Lung (tissue), 12 donors: ENCODE results near the gene MAT2A. TPM values are rescaled to one million over a fixed set of nuclear protein-coding genes. Genes with fewer than 3 reads are reported as not detected.

ENCODE experiments used
- ATAC-seq: fragments of 200-7000 bp; cut with Tn5 transposase; one replicate; pipeline ENCODE4 v1.9.1; 2020; ENCODE audit warnings: moderate number of reproducible peaks; ENCODE audit not compliant: insufficient read depth, low FRiP score
- DNase-seq, 3 donors: peaks; one replicate each; pipeline ENCODE4 v3.0.0-alpha.2; 2013 to 2017
- H3K27ac ChIP-seq, 2 donors: one replicate each; pipeline ENCODE4 v1.5.1; 2013; ENCODE audit warnings: mild to moderate bottlenecking in 2 of 2, moderate library complexity in 2 of 2, control low read depth in 1 of 2, inconsistent platforms in 1 of 2, low read depth in 1 of 2, low read length in 1 of 2
- H3K27me3 ChIP-seq, 3 donors: one replicate each; pipeline ENCODE4 v1.5.1; 2013; ENCODE audit warnings: low read length in 2 of 3; ENCODE audit not compliant: control insufficient read depth in 3 of 3, insufficient read depth in 3 of 3
- H3K36me3 ChIP-seq, 4 donors: one replicate each; pipeline ENCODE4 v1.5.1; 2013; ENCODE audit warnings: low read length in 4 of 4, mild to moderate bottlenecking in 1 of 4, moderate library complexity in 1 of 4; ENCODE audit not compliant: control insufficient read depth in 4 of 4, insufficient read depth in 4 of 4
- H3K4me1 ChIP-seq, 5 donors: one replicate each; pipeline ENCODE4 v1.5.1; 2013; ENCODE audit warnings: low read length in 5 of 5, mild to moderate bottlenecking in 2 of 5, moderate library complexity in 1 of 5; ENCODE audit not compliant: control insufficient read depth in 5 of 5, insufficient read depth in 5 of 5
- H3K4me3 ChIP-seq: one replicate; pipeline ENCODE4 v1.5.1; 2013; ENCODE audit warnings: mild to moderate bottlenecking, control low read depth, moderate library complexity
- H3K9ac ChIP-seq, 2 donors: one replicate each; pipeline ENCODE4 v1.5.1; 2013; ENCODE audit warnings: low read length in 2 of 2, control low read depth in 1 of 2; ENCODE audit not compliant: insufficient read depth in 1 of 2
- H3K9me3 ChIP-seq, 4 donors: one replicate each; pipeline ENCODE4 v1.5.1; 2013; ENCODE audit warnings: low read length in 3 of 4, mild to moderate bottlenecking in 1 of 4, moderate library complexity in 1 of 4; ENCODE audit not compliant: control insufficient read depth in 4 of 4, insufficient read depth in 3 of 4
- CTCF ChIP-seq: IDR thresholded peaks from 2 replicates; pipeline ENCODE4 v1.5.1; 2012; ENCODE audit warnings: mild to moderate bottlenecking; ENCODE audit errors: control extremely low read depth, extremely low read depth
- WGBS, 2 donors: extraction: QIAGEN DNeasy Blood & Tissue Kit; methylation state at CpG; one replicate each; pipeline ENCODE4 v1.1.7; 2013; 5-methylcytosine and 5-hydroxymethylcytosine counted together
- polyA plus RNA-seq, 2 donors: library from polyadenylated mRNA; stranded (reverse); fragments of 200-250 nt; gene quantifications; one replicate each; pipeline ENCODE4 v1.2.1, GENCODE V29; 2013
- total RNA-seq, 2 donors: library from RNA; depleted of rRNA in 1 of 2; stranded (reverse); fragments of >200 nt in 1 of 2; gene quantifications; one replicate each; pipeline ENCODE4 v1.2.1, GENCODE V29; 2014 to 2021
- donor health status: control.
- donor health status: control.
- donor health status: Bipolar disorder and iron deficiency.
- donor health status: healthy.
- donor health status: DM: yes; HTN: yes; CAD: no.

MAT2A gene
- total and polyA plus RNA-seq, 4 donors, result 79.4 to 228 (median 159) TPM

GRCh38 chr2:85547089-85547858 is 8.3 kb downstream of the MAT2A start:
- Histone ChIP-seq H3K9me3 (no peaks in the 10 kb centered on the region), H3K36me3 (peaks cover 25 to 51% (median 32%) of the 10 kb centered on the region in 4 donors), H3K27me3 (no peaks in the 10 kb centered on the region), H3K9ac (no peak overlapping the region), H3K27ac (no peak overlapping the region), H3K4me1 (peaks cover 0 to 2% (median 0%) of the 10 kb centered on the region in 5 donors), H3K4me3 (no peak overlapping the region)
- no peak for DNase-seq
- 93 to 96% methylated on average over 1 of the region's 1 CpG for WGBS, 2 donors
- no peak for ATAC-seq
- no peak for TF ChIP-seq CTCF

GRCh38 chr2:85547859-85548607 is 9.1 kb downstream of the MAT2A start:
- no peak for TF ChIP-seq CTCF
- Histone ChIP-seq H3K4me1 (no peaks in the 10 kb centered on the region), H3K27me3 (no peaks in the 10 kb centered on the region), H3K27ac (no peak overlapping the region), H3K4me3 (no peak overlapping the region), H3K9ac (no peak overlapping the region), H3K9me3 (no peaks in the 10 kb centered on the region), H3K36me3 (peaks cover 25 to 50% (median 29%) of the 10 kb centered on the region in 4 donors)
- 79% methylated on average over 6 of the region's 6 CpGs for WGBS, 2 donors
- DNase-seq (no peak), ATAC-seq (no peak)

- WGBS, 2 donors, result 67 to 92% methylated on average over 2 of the region's 2 CpGs
- Histone ChIP-seq H3K27ac (no peak overlapping the region), H3K36me3 (peaks cover 26 to 48% (median 31%) of the 10 kb centered on the region in 4 donors)
These were observed 9.6 kb downstream of the MAT2A start for GRCh38 chr2:85548608-85548900.

More at GRCh38 chr2:85548608-85548900, 9.6 kb downstream of the MAT2A start:
- Histone ChIP-seq H3K9me3 (no peaks in the 10 kb centered on the region), H3K27me3 (no peaks in the 10 kb centered on the region), H3K4me1 (no peaks in the 10 kb centered on the region), H3K4me3 (no peak overlapping the region), H3K9ac (no peak overlapping the region)
- TF ChIP-seq CTCF, result no peak
- no peak for DNase-seq
- no peak for ATAC-seq
